ENCODE measurements around the gene UBXN11.

DNA sequence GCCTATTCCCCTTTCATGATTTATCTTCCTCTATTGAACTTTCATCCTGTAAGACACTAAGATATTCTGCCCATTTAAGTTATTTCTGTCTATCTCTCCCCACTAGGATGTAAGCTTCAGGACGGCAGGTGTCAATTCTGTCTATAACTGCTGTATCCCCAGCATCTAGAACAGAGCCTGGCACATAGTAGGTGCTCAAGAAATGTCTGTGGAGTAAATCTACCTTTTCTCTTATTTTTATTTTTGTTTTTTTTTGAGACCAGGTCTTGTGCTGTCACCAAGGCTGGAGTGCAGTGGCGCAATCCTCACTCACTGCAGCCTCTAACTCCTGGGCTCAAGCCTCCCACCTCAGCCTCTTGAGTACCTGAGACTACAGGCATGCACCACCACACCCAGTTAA is 16.9 kb upstream of the UBXN11 start:
- TF ChIP-seq ZNF274 (IDR thresholded peaks at IDR 0.05; ENCODE audit: low read depth, low read length) (no peak), YY1 (IDR thresholded peaks at IDR 0.05; ENCODE audit: insufficient read depth, insufficient read length) (no peak)
